ENCODE measurements around the gene KLK2. TPM values are rescaled to one million over a fixed set of nuclear protein-coding genes. Genes with fewer than 3 reads are reported as not detected.

The KLK2 gene
- total RNA-seq, 1 donor from 2014 or later, result 1.8 TPM

GRCh38 chr19:50897612-50898011 is 24.4 kb downstream of the KLK2 start:
- DNase-seq (no peak), ATAC-seq (ENCODE audit: low read depth) (no peak)
- Mint-ChIP-seq H3K9me3 (peaks cover 4% of the 10 kb centered on the region), H3K27me3 (no peaks in the 10 kb centered on the region), H3K36me3 (ENCODE audit: low read depth) (no peaks in the 10 kb centered on the region), H3K27ac (peak overlapping the region; percentile 85), H3K4me3 (no peak overlapping the region), H3K4me1 (peaks cover 41% of the 10 kb centered on the region)
- ChIA-PET CTCF (no interaction called here), POLR2A (interaction anchor here (1.5 to 1.6 kb wide), 2 partner anchors 94 to 97 kb away, joined by 3 to 11 read pairs; no protein-coding TSS in a partner anchor)
- TF ChIP-seq CTCF (IDR thresholded peaks at IDR 0.05), result no peak
- intact Hi-C loops (cut with micrococcal nuclease), result loop anchor here (5.0 kb wide), 2 partner anchors 60 to 555 kb away; no protein-coding TSS in a partner anchor

- H3K27ac Mint-ChIP-seq, result peak overlapping the region; percentile 85
- intact Hi-C loops (cut with micrococcal nuclease), result loop anchor here (5.0 kb wide), 2 partner anchors 61 to 556 kb away; no protein-coding TSS in a partner anchor
- H3K4me1 Mint-ChIP-seq, result peaks cover 41% of the 10 kb centered on the region
- H3K36me3 Mint-ChIP-seq (ENCODE audit: low read depth), result no peaks in the 10 kb centered on the region
- ATAC-seq (ENCODE audit: low read depth), result no peak
- DNase-seq, result no peak
- H3K9me3 Mint-ChIP-seq, result peaks cover 4% of the 10 kb centered on the region
- CTCF ChIA-PET, result no interaction called here
- POLR2A ChIA-PET, result no interaction called here
- no peak for TF ChIP-seq CTCF (IDR thresholded peaks at IDR 0.05)
- H3K4me3 Mint-ChIP-seq, result no peak overlapping the region
- no peaks in the 10 kb centered on the region for H3K27me3 Mint-ChIP-seq
These were observed 24.8 kb downstream of the KLK2 start for GRCh38 chr19:50898018-50898417.

- H3K36me3 Mint-ChIP-seq (ENCODE audit: low read depth), result no peaks in the 10 kb centered on the region
- H3K4me3 Mint-ChIP-seq, result no peak overlapping the region
- TF ChIP-seq CTCF (IDR thresholded peaks at IDR 0.05), result no peak
- CTCF ChIA-PET, result no interaction called here
- DNase-seq (no peak), ATAC-seq (ENCODE audit: low read depth) (no peak)
- POLR2A ChIA-PET, result interaction anchor here (1.4 kb wide), 1 partner anchor 10 kb away, joined by 5 read pairs; no protein-coding TSS in a partner anchor
- intact Hi-C loops (cut with micrococcal nuclease), result loop anchor here (5.0 kb wide), 2 partner anchors 62 to 557 kb away; no protein-coding TSS in a partner anchor
- no peaks in the 10 kb centered on the region for H3K27me3 Mint-ChIP-seq
- H3K27ac Mint-ChIP-seq, result peak overlapping the region; percentile 35
- peaks cover 37% of the 10 kb centered on the region for H3K4me1 Mint-ChIP-seq
- peaks cover 4% of the 10 kb centered on the region for H3K9me3 Mint-ChIP-seq
These were observed 26.3 kb downstream of the KLK2 start for GRCh38 chr19:50899569-50899968.

- H3K4me1 Mint-ChIP-seq, result peaks cover 14% of the 10 kb centered on the region
These were observed 29.4 kb downstream of the KLK2 start for GRCh38 chr19:50902640-50903039.

GRCh38 chr19:50906217-50906616 is 33.0 kb downstream of the KLK2 start:
- ChIA-PET POLR2A (no interaction called here), CTCF (interaction anchor here (1.3 kb wide), 1 partner anchor 16 kb away, joined by 4 read pairs; no protein-coding TSS in a partner anchor)
- no peak for ATAC-seq (ENCODE audit: low read depth)
- Mint-ChIP-seq H3K27me3 (peaks cover 37% of the 10 kb centered on the region), H3K36me3 (ENCODE audit: low read depth) (no peaks in the 10 kb centered on the region), H3K4me1 (peaks cover 13% of the 10 kb centered on the region), H3K27ac (no peak overlapping the region), H3K9me3 (no peaks in the 10 kb centered on the region), H3K4me3 (no peak overlapping the region)
- no peak for TF ChIP-seq CTCF (IDR thresholded peaks at IDR 0.05)
- intact Hi-C loops (cut with micrococcal nuclease), result no loop called here
- DNase-seq, result no peak

More at GRCh38 chr19:50902640-50903039, 29.4 kb downstream of the KLK2 start:
- Mint-ChIP-seq H3K27me3 (peaks cover 9% of the 10 kb centered on the region), H3K4me3 (no peak overlapping the region), H3K27ac (no peak overlapping the region), H3K36me3 (ENCODE audit: low read depth) (no peaks in the 10 kb centered on the region), H3K9me3 (no peaks in the 10 kb centered on the region)
- intact Hi-C loops (cut with micrococcal nuclease), result no loop called here
- DNase-seq, result no peak
- ChIA-PET CTCF (no interaction called here), POLR2A (no interaction called here)
- TF ChIP-seq CTCF (IDR thresholded peaks at IDR 0.05), result no peak
- ATAC-seq (ENCODE audit: low read depth), result no peak
